GM20431 (cell line): Measurements from ENCODE around the gene MINDY4.

Experiments
- in situ Hi-C: fragments of 300-500 bp; cut with MseI, MboI; formaldehyde crosslinking; loops from one replicate; pipeline ENCODE4 v1.15.0; 2020; ENCODE audit warnings: low sequenced_read_pairs; ENCODE audit not compliant: unreplicated experiment

MINDY4 gene

DNA sequence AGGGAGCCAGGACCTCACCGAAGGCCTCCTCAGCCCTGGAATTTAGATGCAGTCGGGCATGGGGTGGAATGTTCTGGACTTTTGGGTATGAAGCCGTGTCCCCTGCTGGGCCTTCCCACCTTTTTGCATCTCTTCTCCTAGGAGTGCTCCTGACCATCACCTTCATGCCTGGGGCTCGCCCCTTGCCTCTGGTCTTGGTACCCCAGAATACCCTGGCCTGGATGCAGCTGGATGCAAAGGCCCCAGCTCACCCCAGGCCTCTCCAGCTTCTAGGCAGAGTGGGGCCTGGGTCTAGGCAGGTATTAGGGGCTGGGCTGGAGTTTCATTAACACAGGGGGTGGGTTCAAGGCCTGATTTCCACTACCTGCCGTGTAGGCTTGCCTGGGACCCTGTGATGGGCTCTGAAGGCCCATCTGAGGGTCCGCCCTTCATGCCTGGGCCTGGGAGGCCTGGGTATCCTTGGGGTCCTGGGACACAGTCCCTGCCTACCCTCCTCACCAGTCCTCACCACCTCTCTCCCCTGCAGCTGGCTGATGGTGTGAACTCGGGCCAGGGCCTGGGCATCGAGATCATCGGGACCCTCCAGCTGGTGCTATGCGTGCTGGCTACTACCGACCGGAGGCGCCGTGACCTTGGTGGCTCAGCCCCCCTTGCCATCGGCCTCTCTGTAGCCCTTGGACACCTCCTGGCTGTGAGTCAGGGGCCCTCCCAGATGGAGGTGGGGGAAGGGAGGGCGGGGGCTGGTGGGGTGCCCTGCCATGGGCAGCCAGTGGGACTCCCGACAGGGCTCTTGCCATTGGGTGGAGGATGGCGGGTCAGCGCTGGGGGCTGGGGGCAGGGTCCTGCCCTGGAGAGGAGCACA lies 150.6 kb downstream of the MINDY4 start:
- in situ Hi-C loops, result no loop called here

DNA sequence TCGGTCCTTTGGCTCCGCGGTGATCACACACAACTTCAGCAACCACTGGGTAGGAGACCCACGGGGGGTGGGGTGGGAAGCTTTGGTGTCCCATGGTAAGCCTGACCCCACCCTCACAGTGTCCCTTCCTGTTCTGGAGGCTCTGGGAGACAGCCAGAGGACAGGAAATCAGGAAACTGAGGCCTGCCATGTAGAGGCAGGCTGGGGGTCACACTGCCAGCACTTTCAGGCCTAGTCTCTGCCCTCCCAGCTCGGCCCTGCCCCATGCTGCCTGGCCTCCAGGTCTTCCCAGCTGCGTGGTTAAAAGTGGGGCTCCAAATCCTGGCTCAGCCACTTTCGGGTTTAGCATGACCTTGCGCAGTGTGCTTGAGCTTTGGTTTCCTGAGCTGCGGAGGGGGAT lies 151.4 kb downstream of the MINDY4 start:
- in situ Hi-C loops, result no loop called here

DNA sequence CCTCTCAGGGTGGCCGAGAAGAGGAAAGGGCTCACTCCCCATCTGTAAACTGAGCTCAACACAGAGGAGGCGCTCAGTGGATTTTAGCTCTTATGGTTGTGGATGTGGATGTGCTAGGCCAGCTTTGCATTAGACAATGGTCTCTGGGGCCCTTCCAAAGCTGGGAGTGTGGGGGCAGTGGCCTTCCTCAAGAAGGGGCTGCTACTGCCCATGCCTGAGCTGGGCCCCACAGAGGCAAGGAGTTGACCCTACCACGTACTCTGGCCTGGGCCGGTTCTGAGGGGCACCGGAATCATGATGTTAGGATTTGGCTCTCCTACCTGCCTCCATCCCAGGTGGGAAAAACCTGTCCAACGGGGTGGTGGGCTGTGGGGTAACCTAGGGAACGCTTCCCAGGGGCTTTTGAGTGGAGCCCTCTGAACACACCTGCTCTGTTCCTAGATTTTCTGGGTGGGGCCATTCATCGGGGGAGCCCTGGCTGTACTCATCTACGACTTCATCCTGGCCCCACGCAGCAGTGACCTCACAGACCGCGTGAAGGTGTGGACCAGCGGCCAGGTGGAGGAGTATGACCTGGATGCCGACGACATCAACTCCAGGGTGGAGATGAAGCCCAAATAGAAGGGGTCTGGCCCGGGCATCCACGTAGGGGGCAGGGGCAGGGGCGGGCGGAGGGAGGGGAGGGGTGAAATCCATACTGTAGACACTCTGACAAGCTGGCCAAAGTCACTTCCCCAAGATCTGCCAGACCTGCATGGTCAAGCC lies 152.0 kb downstream of the MINDY4 start:
- in situ Hi-C loops, result no loop called here

DNA sequence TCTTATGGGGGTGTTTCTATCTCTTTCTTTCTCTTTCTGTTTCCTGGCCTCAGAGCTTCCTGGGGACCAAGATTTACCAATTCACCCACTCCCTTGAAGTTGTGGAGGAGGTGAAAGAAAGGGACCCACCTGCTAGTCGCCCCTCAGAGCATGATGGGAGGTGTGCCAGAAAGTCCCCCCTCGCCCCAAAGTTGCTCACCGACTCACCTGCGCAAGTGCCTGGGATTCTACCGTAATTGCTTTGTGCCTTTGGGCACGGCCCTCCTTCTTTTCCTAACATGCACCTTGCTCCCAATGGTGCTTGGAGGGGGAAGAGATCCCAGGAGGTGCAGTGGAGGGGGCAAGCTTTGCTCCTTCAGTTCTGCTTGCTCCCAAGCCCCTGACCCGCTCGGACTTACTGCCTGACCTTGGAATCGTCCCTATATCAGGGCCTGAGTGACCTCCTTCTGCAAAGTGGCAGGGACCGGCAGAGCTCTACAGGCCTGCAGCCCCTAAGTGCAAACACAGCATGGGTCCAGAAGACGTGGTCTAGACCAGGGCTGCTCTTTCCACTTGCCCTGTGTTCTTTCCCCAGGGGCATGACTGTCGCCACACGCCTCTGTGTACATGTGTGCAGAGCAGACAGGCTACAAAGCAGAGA lies 152.7 kb downstream of the MINDY4 start:
- in situ Hi-C loops, result no loop called here

DNA sequence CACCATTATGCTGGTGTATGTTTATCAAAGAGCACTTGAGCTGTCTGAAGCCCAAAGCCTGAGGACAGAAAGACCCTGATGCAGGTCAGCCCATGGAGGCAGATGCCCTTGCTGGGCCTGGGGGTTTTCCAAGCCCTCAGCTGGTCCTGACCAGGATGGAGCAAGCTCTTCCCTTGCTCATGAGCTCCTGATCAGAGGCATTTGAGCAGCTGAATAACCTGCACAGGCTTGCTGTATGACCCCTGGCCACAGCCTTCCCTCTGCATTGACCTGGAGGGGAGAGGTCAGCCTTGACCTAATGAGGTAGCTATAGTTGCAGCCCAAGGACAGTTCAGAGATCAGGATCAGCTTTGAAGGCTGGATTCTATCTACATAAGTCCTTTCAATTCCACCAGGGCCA lies 153.4 kb downstream of the MINDY4 start:
- in situ Hi-C loops, result no loop called here

DNA sequence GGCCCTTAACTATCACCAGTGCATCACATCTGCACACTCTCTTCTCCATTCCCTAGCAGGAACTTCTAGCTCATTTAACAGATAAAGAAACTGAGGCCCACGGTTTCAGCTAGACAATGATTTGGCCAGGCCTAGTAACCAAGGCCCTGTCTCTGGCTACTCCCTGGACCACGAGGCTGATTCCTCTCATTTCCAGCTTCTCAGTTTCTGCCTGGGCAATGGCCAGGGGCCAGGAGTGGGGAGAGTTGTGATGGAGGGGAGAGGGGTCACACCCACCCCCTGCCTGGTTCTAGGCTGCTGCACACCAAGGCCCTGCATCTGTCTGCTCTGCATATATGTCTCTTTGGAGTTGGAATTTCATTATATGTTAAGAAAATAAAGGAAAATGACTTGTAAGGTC lies 153.9 kb downstream of the MINDY4 start:
- in situ Hi-C loops, result no loop called here

DNA sequence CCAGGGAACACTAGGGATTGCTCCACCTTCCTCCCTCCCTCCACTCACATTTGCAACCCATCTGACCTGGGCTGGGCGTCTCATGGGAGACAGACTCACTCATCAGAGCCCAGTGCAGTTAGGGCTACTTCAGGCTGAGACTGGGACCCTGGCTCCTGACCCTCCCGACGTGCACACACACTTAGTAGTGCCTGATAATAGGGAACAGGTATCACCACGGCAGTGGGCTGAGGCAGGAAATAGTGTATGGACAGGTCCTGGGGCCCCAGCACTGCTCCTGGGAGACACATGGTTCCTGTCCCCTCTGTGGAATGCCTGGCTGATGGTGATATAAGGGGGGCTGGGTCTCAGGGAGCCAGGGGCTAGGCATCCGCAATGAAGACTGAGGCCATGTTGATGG lies 154.7 kb downstream of the MINDY4 start:
- in situ Hi-C loops, result no loop called here

DNA sequence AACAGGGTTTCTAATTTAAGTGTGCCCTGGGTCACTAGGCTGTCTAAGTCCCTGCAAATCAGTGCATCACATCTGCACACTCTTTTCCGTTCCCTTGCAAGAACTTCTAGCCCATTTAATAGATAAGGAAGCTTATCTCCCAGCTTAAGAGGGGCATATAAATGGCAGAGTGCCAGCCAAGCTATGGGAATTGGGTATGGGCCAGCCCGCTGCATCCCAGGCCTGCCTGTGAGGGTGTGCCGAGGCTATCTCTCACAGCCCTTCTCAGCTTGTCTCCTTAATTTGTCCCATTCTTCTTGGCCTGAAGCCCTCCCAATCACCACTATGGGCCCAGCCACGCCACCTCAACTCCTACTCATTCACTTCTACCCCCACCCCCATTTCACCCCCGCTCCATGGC lies 155.1 kb downstream of the MINDY4 start:
- in situ Hi-C loops, result no loop called here

DNA sequence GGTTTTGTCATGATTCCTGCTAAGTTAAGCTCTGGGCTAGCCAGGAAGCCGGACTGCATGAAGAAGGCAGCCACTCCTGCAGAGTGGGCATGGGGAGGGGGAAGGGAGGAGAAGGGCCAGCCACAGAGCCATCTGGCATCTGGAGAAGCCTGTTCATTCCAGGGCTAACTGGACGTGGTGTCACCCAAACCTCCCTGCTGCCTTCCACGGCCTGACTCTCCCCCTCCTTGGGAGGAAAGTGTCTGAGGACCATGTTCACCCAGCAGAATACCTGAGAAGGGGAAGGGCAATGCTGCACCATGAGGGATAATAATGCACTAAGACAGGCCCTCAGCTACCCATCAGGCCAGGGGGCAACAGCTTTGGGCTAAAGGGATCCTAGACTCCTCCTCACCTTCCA lies 155.8 kb downstream of the MINDY4 start:
- in situ Hi-C loops, result no loop called here

DNA sequence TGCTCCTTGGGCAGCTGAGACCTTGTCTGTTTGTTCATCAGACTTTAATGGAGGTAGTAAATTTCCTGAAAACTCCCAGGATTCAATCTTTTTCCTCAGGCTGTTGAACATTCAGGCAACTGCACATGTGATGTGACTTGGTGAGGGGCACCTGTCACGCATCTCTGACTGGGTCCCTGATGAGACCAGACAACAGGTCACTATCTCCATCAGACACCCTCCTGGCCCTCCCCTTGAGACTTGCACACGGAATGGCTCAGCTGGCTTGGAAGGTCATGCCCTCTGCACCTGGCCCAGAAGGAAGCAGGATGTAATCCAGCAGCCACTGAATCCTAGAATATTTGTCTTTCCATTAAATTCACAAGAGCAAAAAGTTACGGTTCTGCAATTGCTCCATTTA lies 156.3 kb downstream of the MINDY4 start:
- in situ Hi-C loops, result no loop called here

DNA sequence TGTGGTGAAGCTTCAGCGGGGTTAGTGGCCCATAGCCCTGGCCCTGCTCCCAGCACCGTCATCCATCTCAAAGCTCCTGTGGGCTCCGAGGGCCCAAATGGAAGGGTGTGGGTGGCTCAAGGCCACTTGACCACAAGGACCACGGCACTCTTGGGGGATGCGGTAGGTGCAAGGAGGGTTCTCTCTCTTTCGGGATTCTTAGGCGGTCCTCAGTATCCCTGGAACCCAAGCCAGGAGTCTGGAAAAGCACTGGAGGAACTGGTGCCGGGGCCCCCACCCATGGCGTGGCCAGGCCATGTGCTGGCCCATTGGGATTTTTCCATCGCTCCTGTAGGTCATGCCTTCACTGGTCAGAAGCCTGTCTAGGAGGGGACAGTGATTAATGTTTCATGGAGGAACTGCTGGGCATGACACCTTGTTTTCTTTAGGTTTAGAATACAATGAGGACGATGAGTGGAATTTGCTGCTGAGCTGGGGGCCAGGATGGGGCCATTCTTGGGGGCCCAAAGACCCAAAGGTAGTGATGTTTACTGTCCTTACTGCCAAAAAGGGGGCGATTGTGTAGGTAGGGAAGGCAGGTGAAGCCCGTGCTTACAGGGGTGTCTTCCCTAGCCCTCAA lies 157.1 kb downstream of the MINDY4 start:
- in situ Hi-C loops, result no loop called here

DNA sequence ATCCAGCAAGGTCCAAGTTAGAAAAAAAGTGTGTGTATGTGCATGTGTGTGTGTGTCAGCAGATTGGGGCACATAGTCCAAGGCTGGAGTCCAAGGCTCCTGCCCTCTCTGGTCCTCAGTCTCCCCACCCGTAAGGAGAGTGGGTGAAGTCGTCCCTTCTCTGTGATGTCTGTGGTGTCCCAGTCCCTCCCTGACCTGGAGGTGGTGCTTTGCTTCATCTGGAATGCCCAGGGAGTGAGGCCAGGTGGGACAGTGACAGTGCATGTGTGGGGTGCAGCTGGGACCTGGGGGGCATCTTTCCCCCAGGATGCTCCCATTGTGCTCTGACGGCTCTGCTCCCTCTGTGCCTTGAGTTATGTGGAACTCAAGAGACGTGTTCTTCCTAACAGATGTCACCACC lies 158.5 kb downstream of the MINDY4 start:
- in situ Hi-C loops, result no loop called here

DNA sequence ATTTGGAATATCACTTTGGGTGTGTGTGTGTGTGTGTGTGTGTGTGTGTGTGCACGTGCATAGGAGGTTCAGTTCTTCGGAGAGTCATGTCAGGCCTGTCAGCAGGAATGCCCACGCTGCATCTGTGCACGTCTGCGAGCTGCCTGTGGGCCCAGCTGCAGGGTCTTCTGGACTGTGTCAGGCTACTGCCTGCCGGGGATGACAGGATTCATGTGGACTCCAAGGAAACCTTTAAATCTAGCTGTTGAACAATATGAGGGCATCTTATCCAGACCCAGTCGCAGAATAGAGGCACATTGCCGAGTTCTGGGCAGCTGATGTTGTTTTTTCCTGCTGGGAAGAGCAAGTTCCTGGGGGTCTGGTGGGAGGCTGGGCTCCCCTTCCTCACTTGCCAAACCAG lies 159.4 kb downstream of the MINDY4 start:
- in situ Hi-C loops, result no loop called here

DNA sequence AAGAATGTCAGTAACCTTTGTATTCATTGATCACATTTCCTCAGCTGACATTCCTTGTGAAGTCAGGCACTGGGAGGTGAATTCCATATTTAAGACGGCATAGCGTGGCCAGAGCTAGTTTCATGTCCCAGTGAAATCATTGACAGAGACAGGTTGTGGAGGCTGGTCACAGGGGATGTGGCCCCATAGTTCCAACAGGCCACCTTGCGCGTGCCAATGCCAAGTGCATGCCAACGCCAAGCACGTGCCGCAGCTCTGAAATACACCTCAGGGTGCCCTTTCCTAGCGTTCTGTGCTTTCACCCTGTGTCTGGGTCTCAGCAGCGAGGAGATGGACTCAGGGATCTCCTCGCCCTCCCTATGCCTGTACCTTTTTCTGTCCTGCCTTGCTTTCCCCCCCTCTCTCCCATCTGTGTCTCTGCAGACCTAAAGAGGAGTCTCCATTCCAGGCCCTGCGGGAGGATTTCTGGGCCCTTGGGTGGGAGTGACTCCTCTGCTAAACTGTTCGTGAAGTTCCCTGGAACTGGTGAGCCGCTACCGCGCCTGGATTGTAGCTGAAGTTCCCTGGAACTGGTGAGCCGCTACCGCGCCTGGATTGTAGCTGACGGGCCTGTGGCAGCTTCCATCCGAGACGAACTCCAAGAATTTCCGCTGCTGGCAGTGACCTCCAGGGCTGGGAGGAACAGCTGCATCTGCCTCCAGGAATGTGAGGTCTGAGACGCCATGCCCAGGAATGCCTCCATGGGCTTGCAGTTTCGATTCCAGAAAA lies 160.1 kb downstream of the MINDY4 start:
- in situ Hi-C loops, result no loop called here

DNA sequence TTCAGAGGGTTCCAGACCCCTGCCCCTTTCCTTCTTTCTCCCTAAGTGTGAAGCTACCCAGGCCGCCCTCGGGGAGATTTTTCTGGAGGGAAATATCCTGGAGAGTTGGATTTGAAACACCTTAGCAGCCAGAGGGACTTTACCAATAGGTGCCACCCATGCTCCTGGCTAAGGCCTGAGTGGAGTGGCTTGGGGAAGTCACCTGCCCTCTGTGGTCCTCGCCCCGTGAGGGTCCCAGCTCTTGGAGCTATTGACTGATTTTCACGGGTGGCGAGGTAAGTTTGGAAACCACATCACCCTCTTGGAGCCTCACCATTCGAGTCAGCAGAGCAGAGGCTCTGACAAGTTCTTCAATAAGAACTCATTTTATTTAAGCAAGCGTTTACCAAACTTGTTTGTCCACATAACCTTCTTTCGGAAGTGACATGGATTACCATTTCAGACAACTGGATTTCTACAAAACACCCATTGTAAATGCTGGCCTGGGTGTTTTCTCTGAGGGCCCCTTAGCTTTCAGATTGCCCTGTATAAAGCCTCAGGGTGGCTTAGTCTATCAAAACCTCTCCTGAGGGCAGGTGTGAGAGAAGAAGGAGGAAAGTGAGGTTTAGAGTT lies 160.8 kb downstream of the MINDY4 start:
- in situ Hi-C loops, result no loop called here

DNA sequence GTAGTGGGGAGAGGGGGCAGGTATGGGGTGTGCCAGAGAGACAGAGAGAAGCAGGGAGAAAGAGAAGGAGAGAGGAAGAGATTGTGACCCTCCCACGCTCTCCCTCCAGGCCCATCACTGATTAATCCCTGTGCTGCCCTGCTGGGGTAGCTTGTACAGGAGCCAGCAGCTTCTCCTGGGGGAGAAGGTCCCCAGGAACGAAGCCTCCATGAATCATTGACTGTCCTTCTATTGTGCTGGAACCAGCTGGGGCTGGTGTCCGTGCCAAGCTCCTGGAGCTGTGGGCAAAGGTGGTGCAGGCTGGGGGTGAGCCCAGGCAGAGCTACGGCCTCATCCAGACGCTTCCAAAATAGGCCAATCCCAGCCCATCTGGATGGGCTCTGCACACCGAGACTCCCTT lies 161.3 kb downstream of the MINDY4 start:
- in situ Hi-C loops, result no loop called here

DNA sequence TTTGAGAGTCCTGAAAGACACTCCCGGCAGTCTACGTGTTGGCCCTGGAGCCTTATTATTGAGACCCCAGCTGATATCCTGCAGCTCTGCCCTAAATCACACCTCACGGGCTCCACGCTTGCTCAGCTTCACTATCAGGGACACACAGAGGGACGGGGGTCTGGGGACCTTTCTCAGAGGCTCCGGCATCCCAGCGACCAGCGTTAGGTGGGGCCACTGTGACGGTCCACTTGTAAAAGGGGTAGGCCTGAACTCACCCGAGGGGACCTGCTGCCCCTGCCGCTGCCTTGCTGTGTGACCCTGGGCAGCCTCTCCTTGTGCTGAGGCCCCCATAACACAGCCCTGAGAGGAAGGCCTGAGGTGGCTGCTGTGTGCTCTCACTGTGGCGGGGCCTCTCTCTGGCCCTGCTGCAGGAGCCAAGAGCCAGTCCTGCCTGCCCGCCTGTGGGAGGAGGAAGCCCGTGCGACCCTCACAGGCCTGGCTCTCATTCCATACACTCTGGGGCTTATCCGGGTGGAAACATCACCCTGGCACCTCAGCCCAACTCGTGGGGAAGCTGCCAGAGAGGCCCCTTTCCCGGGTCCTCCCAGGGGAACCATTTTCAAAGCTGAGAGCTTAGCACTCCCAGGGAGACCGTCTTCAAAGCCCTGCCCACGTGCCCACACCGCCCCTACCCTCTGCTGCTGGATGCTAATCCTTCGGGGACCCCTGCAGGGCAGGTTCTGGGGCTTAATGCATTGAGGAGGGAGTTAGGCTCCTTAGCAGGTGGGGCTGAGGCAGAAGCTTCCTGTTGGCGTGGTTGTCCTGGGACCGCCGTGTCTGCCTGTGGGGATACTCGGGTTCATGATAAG lies 162.1 kb downstream of the MINDY4 start:
- in situ Hi-C loops, result no loop called here

DNA sequence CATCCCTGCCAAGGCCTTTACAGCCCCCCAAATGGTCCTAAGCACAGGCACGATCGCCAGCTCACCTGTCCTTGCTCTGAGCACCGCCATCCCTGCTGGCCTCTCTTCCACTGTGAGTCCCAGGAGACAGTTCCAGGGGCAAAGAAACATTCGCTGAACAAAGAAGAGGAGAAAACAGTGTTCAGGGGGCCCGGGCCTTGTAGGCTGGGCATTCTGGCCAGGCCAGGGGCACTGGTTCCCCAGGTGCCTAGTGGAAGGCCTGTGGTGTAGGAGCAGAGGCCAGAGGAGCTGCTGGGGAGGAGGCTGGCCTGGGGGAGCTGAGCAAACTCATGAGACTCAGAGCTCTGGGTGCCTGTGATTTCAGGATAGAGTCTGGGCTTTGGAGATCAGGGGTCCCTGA lies 163.0 kb downstream of the MINDY4 start:
- in situ Hi-C loops, result no loop called here
